CD4-positive, alpha-beta T cell treated with Interleukin-17A for 4 hours (primary cell): Measurements from ENCODE around the gene TMEM91.
"Not testable (repeated sequence)": the region's sequence is repeated elsewhere in the genome, so short reads cannot be mapped to it uniquely, and the experiment has no call there.

Experiments
- DNase-seq: peaks from one replicate; pipeline ENCODE4 v3.0.0-alpha.2; 2020; ENCODE audit warnings: mixed read lengths

Gene TMEM91

DNA sequence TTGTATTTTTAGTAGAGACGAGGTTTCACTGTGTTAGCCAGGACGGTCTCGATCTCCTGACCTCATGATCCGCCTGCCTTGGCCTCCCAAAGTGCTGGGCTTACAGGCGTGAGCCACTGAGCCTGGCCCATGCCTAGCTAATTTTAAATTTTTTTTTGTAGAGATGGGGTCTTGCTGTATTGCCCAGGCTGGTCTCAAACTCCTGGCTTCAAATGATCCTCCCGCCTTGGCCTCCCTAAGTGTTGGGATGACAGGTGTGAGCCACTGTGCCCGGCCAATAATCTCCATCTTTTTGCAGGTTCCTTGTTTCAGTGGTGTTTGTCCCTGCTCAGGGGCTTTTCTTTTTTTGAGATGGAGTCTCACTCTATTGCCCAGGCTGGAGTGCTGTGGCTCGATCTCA, 5.2 kb downstream of the TMEM91 start:
- DNase-seq = not testable (repeated sequence)

- DNase-seq = no peak
Measured at GRCh38 chr19:41384351-41384750, 8.0 kb downstream of the TMEM91 start.

- no peak for DNase-seq
Measured at GRCh38 chr19:41386442-41386841, 10.1 kb downstream of the TMEM91 start.

DNA sequence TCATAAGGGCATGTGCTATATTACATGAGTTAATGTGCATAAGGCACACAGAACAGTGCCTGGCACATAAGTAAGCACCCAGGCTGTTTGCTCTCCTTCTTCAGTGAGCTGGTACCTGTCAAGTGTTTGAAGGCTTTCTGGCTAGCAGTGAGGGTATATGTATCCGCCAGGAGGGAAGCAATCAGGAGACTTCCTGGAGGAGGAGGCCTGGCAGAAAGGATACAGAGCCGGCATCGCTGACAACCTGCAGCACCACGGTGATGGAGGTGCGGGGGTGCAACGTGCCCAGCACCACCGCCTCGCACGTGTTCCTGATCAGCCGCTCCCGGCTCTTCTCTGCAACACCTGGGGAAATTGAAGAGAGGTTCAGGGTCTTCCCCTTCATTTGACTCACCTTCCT, 15.3 kb downstream of the TMEM91 start:
- no peak for DNase-seq

GRCh38 chr19:41392775-41393174, 16.4 kb downstream of the TMEM91 start:
- DNase-seq = no peak

DNA sequence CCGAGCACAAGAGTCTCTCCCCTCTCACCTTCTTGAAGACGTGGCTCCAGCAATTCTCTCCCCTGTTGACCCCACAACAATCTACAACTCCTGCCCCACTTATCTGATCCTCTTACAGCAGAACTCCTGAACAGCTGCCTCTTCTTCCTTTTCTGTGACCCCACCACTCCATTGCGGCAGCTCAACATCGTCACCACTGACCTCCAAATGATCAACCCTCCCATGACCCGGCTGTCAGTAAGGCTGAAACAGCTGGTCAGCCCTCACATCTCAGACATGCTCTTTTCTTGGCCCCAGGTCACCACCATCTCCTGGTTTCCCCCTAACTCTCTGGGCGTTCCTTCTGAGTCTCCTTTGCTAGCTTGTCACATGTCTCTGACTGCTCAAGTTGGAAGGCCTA, 19.0 kb downstream of the TMEM91 start:
- DNase-seq = no peak

DNA sequence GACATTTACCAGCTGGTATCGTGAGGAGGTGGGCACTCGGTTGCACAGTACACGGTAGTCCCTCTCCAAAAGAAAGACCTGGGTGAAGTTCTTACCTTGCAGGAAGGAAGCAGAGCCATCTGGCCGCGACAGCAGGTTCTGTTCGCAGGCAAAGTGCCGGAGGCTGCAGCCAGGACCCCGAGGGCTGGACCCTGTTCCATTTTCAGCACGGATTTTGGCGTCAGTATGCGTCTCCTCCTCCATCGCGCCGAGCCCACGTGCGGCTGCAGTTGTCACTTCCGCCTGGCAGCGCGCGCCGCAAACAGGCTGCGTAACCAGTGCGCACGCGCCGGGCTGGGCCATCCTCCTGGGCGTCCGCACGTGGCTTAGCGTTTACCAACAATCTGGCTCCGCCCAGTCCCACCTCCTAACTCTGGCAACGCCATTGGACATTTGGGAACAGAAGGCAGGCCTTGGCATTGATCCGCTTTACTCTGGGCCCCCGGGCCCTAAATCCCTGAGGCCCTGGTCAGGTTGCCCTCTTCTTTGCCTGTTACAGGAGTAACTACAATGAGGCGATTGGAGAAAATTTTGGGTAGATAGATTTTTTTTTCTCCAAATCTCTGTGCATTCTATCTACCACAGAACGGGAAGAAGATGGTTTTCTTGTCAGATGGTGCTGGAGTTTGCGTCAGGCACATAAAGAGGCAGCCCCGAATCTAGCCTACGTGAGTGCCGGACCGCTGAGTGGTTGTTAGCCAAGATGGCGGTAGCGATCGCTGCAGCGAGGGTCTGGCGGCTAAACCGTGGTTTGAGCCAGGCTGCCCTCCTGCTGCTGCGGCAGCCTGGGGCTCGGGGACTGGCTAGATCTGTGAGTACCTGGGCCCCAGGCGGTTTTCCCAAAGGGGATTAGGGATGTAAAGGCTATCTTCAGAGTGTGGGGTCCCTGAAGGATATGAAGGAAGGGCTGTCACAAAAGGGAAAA, 21.0 kb downstream of the TMEM91 start, which contains the start of the genes BCKDHA and EXOSC5:
Gene BCKDHA (plus strand): TSS at position 733 of the 964 bp plus-strand sequence. CDS start 10 bp downstream, at position 743.
Gene EXOSC5 (minus strand): TSS at position 274 of the 964 bp plus-strand sequence. CDS start 31 bp downstream, at position 243.
- DNase-seq = peak; percentile 100

- DNase-seq = no peak
Measured at GRCh38 chr19:41398050-41398418, 21.7 kb downstream of the TMEM91 start.

GRCh38 chr19:41398598-41398997, 22.3 kb downstream of the TMEM91 start:
- no peak for DNase-seq

GRCh38 chr19:41399091-41399490, 22.8 kb downstream of the TMEM91 start:
- DNase-seq = no peak

- no peak for DNase-seq
Measured at GRCh38 chr19:41399525-41399924, 23.2 kb downstream of the TMEM91 start.

DNA sequence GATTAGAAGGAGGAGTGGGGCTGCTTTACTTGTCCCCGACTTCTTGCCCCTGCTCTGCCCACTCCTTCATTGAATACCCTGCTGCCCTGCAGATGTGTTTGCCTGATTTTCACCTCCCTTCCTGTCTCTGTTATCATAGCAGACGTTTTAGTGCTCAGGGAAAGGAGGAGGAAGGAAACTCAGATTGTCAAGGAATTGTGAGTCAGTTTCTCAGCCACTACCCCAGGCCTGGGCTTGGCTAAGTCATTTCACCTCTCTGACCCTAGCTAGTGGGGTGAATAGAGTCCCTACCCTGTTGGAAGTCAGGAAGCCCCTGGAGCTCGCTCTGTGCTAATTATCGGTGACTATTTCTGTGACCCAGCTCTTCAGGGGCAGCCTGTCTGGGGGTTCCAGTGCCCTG, 25.1 kb downstream of the TMEM91 start:
- DNase-seq = no peak

- DNase-seq = no peak
Measured at GRCh38 chr19:41402010-41402409, 25.7 kb downstream of the TMEM91 start.

- DNase-seq = no peak
Measured at GRCh38 chr19:41403181-41403970, 27.0 kb downstream of the TMEM91 start.

DNA sequence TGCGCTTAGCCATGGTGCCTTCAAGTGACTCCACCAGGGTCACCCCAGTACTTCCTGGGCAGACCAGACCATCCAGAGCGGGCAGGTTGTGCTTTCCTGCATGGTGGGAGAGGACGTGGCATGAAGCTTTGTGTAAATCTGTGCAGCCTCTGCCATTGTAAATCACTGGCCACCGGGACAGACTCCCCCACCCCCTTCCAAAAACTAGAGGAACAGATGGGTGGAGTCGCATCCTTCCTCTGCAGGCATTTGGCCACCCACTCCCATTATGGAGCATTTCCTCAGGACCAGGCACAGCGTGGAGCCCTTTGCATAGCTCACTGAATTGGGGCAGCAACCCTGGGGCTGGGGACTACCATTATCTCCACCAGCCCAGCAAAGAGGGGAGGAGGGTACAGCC, 29.4 kb downstream of the TMEM91 start:
- no peak for DNase-seq

- DNase-seq = no peak
Measured at GRCh38 chr19:41407271-41407670, 30.9 kb downstream of the TMEM91 start.

DNA sequence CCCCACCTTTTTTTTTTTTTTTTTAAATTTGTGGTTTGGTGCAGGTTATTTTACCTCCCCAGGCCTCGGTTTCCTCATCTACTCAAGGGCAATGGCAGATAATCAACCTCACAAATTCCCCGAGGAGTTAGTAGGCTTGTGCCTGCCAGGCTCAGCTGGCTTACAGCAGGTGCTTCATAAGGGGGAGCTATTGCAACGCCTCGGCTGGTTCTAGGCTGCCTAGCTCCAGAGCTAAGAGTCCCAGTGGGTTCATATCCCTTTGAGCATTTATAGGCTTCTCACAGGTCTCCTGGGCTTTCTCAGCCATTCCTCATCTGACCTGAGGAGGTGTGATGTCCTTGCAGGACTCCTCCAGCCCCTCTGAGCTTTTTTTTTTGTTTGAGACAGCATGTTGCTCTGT, 31.9 kb downstream of the TMEM91 start:
- no peak for DNase-seq

DNA sequence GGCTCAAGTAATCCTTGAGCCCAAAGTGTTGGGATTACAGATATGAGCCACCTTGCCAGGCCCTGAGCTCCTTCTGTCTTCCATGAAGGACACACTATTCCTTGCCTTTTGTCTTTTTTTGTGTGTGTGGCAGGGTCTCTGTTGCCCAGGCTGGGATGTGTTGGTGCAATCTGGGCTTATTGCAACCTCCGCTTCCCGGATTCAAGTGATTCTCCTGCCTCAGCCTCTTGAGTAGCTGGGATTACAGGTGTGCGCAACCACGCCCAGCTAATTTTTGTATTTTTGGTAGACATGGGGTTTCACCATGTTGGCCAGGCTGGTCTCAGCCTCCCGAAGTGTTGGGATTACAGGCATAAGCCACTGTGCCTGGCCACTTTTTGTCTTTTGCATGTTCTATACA, 32.5 kb downstream of the TMEM91 start:
- not testable (repeated sequence) for DNase-seq

GRCh38 chr19:41409288-41409687, 33.0 kb downstream of the TMEM91 start:
- DNase-seq = no peak

GRCh38 chr19:41410336-41411054, 34.2 kb downstream of the TMEM91 start:
- no peak for DNase-seq

DNA sequence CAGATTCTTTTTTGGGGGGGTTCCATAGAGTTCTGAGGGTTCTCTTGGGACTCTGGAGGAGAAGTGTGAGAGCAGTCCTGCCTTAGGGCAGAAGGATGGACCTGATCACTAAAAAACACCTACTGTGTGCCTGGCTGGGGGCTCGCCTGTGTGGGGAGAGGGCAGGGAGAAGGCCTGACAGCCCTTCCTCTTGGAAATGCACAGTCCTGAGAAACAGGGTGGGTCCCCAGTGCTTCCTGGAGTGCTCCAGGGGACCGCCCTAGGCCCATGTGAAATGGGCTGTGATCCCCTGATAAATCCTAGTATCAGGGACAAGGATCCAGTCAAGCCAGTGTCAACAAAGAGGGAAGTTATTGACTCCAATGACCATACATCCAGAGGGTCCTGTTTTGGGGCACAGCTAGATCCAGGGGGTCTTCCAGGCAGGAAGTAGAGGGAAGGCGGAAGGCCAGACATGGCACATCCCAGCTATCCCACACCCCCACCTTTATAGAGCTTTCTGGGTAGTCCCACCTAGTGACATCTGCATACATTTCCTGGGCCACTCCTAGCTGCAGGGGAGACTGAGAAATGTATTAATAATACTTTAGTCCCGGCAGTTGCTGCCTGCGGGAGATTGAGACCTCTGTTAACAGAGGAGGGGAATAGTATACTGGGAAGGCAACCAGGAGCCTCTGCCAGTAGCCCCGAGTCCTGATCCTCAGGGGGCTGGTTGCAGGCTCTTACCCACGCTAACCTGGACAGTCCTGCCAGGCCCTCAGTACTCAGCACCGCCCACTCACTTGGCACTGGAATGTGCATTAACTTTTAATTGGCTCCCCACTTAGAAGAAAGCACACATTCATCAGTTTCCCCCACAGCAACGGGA, 35.0 kb downstream of the TMEM91 start:
- DNase-seq = no peak

DNA sequence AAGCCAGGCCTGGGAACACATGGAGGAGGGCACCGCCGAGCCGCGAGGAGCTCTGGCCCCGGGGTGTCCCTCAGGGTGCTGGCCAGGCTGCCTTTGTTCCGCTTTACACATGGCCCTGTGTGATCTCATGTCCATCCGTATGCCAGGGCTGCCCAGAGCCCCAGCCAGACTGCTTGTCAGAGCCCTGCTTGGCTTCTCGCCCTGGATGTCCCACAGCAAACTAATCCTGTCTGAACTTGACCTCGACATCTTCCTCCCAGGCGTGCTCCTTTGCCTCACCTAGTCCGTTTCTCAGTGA, 35.6 kb downstream of the TMEM91 start:
- DNase-seq = no peak
